ENCODE measurements around the gene C10orf95.
"Not testable (repeated sequence)": the region's sequence is repeated elsewhere in the genome, so short reads cannot be mapped to it uniquely, and the experiment has no call there.

Gene C10orf95, protein sequence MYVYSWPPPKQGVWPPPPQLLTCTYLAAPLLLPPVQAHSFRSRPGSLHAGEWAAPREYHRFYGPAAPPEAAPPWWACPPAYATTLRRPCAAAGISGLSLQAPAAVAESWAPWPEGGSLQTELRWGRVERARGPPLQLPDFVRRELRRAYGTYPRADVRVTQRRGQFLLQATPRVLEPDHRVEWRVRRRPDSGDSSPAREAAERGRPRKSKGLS

GRCh38 chr10:102451105-102451969 lies at the start of gene C10orf95:
C10orf95 (minus strand) TSS chr10:102451543; CDS start chr10:102451093, 450 bp downstream.
- DNase-seq (ENCODE audit: low read depth in 4 of 4, low spot score in 1 of 4), result no peak

DNA sequence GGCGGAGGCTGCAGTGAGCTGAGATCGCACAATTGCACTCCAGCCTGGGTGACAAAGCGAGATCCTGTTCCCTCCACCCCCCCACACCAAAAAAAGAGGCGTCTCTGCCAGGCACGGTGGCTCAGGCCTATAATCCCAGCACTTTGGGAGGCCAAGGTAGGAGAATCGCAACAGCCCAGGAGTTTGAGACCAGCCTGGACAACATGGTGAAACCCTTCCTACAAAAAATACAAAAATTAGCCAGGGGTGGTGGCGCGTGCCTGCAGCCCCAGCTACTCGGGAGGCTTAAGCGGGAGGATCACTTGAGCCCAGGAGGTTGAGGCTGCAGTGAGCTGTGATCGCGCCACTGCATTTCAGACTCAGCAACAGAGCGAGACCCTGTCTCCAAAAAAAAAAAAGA lies 49.3 kb upstream of the C10orf95 start:
- DNase-seq (ENCODE audit: low read depth in 4 of 4, low spot score in 1 of 4), result not testable (repeated sequence)

DNA sequence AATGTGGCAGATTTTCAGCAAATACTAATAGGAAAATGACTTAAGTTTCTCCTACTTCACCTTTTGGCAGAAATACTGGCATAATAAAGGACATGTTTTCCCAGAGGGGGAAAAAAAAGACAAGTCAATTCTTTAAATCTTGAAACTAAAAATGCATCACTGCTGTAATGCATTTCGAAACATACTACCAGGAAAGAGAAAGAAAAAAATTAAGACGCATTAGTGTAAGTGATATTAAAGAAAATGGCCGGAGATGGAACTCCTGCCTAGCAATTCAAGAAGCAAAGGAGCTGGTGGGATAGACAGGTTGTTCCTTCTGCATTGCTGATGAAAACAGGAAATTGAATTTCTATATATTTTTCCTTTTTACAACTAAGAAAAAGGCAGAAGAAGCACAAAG lies 48.0 kb upstream of the C10orf95 start:
- DNase-seq (ENCODE audit: low read depth in 4 of 4, low spot score in 1 of 4), result no peak

GRCh38 chr10:102497545-102497944 lies 46.2 kb upstream of the C10orf95 start:
- DNase-seq (ENCODE audit: low read depth in 4 of 4, low spot score in 1 of 4), result no peak

DNA sequence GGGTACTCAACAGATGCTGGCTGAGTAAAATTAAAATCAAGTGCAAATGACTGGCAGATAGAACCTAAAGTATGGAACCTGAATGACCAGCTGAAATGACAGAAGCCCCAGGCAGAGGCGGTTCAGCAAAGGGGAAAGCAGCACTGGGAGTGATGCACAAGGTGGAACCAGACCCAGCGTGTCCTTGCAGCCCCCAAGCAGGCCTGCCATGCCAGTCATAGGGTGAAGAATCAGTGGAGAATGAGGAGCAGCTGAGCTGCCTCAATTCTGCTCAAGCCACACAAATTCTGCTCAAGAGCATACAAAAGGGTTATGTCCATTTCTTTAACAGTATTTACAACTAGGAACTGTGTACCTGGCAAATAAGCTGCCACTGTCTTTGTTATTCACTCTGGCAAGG lies 42.4 kb upstream of the C10orf95 start:
- no peak for DNase-seq (ENCODE audit: low read depth in 4 of 4, low spot score in 1 of 4)

- no peak for DNase-seq (ENCODE audit: low read depth in 4 of 4, low spot score in 1 of 4)
Observed at GRCh38 chr10:102492983-102493382, 41.6 kb upstream of the C10orf95 start.

DNA sequence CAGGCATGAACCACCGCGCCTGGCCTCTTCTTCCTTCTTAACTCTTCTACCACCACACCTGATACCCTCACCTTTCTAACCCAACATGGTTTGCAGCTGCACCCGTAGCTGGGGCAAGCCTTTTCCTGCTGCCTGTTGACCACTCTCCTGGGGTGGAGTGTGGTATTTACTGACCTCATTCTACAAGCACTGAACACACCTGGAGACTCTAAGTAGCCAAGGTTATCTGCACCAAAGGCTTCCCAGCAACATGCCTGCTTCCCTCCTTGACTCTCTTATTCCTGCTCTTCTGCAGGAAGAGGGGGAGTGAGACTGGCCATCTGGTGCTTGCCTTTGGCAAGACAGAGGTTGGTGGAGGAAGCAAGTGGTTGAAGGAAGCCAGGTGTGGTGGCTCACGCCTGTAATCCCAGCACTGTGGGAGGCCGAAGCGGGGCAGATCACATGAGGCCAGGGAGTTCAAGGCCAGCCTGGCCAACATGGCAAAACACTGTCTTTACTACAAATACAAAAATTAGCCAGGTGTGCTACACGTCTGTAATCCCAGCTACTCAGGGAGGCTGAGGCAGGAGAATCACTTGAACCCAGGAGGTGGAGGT lies 41.1 kb upstream of the C10orf95 start:
- no peak for DNase-seq (ENCODE audit: low read depth in 4 of 4, low spot score in 1 of 4)

DNA sequence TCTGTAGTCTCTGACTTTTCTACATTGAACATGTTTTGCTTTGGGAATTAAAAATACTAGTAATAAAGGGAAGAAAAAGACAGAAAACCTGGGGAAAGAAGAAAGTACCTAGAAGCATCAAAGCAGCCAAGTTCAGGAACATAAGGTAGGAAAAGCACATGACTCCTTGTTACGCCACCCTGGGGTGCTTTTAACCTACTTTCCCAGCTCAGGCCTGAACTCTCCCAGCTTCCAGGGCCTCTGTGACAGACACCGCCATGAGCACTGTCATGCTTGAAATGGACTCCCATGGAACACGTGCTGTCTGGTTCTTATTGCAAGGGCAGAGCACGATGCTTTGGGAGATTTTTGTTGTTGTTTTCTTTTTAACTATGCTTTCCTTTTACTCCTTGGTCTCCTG lies 39.8 kb upstream of the C10orf95 start:
- DNase-seq (ENCODE audit: low read depth in 4 of 4, low spot score in 1 of 4), result no peak

GRCh38 chr10:102485093-102485784 lies 33.9 kb upstream of the C10orf95 start:
- DNase-seq (ENCODE audit: low read depth in 4 of 4, low spot score in 1 of 4), result no peak

DNA sequence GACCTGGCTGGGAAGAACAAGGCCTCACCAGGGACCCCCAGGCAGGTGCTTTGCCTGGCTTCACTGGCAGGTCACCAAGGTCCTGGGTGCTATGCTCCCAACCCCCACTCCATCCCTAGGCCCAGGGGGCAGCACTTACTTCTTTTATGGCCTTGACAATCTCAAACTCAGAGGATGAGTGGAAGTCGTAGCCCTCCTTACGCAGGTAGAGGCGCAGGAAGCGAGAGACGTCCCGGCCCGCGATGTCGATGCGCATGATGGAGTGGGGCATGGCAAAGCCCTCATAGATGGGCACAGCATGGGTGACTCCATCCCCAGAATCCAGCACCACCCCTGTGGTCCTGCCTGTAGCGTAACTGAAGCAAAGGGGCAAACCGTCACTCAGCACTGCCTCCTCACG lies 32.7 kb upstream of the C10orf95 start:
- DNase-seq (ENCODE audit: low read depth in 4 of 4, low spot score in 1 of 4), result no peak

GRCh38 chr10:102480396-102480795 lies 29.1 kb upstream of the C10orf95 start:
- DNase-seq (ENCODE audit: low read depth in 4 of 4, low spot score in 1 of 4), result no peak

DNA sequence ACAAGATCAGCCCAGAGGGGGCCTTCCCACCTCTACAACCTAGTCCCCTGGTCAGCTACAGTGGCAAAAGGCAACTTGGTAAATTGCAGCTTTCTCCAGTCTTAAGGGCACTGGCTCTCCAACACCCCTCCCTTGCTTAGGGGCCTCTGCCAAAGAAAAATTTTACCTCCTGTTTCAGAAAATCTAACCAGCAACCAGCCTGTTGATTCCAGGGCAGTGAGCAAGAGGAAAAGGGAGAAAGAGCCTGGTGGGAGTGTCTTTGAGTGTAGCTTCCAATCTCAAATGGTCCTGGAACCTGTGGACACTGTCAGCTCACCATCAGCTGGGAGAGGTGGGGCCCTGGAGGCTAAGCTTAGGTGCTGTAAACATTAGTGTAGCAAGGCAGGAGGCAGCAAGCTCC lies 28.3 kb upstream of the C10orf95 start:
- no peak for DNase-seq (ENCODE audit: low read depth in 4 of 4, low spot score in 1 of 4)

DNA sequence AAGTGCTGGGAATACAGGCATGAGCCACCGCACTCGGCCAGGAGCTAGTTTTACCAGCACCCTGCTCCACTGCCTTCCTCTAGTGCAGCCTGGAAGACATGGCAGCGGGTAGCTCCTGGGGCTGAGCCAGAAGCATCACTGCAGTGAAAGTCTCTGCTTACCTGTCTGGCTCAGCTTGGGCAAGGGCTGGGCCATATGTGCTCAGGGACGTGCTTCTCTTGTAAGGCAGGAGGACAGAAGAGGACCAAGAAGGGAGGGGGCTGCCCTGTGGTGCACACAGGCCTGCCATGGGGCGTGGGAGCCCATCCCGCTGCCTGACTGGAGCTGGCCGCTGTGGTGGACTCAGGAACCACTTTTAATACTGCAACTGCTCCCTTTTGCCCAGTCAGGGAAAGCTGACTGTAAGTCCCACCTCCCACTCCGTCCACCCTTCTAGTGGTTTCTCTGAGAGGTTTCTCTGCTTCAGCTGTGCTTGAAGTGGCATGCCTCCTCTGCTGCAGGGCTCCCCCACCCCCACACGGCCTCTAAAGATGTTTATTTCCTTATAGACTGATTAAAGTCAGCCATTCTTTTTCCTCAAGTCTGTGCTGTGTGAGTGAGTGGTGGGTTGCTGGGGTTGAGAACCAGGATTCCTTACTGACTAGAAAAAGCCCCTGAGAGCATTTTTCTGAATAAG lies 25.3 kb upstream of the C10orf95 start:
- no peak for DNase-seq (ENCODE audit: low read depth in 4 of 4, low spot score in 1 of 4)

GRCh38 chr10:102475451-102476040 lies 24.2 kb upstream of the C10orf95 start:
- no peak for DNase-seq (ENCODE audit: low read depth in 4 of 4, low spot score in 1 of 4)

DNA sequence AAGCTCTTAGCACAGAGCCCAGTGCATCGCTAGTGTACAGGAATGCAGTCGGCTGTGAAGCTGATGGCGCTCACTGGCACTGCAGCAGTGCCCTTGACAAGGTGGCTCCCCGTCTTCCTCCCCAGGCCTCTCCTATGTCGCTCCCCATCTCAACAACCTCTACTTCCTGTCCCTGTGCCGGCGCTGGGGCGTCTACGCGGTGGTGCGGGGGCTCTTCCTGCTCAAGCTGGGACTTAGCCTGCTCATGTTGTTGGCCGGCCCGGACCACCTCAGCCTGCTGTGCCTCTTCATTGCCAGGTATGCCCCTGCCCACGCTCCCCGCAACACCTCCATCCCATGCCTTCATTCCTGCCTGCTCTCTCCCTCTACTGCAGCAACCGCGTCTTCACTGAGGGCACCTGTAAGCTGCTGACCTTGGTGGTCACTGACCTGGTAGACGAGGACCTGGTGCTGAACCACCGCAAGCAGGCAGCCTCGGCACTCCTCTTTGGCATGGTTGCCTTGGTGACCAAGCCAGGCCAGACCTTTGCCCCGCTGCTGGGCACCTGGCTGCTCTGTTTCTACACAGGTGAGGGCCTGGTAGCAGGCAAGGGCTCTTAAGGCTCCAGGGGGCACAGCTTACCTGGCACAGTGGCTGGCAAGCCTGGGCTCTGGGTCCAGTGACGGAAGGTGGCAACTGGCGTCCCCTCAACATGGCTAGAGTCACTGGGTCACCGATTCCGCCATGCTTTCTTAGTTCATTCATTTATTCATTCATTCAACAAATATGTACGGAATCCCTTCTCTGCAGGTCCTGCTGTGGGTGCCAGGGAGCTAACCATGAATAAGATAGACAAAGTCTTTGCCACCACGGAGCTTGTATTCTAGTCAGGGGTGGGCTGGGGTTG lies 22.3 kb upstream of the C10orf95 start:
- DNase-seq (ENCODE audit: low read depth in 4 of 4, low spot score in 1 of 4), result no peak

DNA sequence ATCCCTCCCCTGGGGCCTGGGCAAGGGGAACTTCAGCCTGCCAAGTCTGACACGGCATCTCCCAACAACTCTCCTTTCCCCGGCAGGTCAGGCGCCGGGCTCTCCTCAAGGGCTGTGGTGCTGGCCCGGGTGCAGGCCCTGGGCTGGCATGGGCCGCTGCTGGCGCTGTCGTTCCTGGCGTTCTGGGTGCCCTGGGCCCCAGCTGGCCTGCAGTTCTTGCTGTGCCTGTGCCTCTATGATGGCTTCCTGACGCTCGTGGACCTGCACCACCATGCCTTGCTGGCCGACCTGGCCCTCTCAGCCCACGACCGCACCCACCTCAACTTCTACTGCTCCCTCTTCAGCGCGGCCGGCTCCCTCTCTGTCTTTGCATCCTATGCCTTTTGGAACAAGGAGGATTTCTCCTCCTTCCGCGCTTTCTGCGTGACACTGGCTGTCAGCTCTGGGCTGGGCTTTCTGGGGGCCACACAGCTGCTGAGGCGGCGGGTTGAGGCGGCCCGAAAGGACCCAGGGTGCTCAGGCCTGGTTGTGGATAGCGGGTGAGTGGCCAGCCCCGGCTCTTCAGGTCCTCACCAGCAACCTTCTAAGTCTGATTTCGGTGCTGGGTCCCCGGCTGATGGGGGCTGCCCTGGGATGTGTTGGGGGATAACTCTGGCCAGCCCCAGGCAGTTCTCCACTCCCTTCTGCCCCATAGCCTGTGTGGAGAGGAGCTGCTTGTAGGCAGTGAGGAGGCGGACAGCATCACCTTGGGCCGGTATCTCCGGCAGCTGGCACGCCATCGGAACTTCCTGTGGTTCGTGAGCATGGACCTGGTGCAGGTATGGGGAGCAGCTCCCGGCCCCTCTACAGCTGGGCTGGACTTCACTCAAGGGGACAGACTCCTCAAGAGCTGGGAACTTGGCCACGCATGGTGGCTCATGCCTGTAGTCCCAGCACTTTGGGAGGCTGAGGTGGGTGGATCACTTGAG lies 19.5 kb upstream of the C10orf95 start:
- no peak for DNase-seq (ENCODE audit: low read depth in 4 of 4, low spot score in 1 of 4)

GRCh38 chr10:102468683-102469082 lies 17.3 kb upstream of the C10orf95 start:
- no peak for DNase-seq (ENCODE audit: low read depth in 4 of 4, low spot score in 1 of 4)

DNA sequence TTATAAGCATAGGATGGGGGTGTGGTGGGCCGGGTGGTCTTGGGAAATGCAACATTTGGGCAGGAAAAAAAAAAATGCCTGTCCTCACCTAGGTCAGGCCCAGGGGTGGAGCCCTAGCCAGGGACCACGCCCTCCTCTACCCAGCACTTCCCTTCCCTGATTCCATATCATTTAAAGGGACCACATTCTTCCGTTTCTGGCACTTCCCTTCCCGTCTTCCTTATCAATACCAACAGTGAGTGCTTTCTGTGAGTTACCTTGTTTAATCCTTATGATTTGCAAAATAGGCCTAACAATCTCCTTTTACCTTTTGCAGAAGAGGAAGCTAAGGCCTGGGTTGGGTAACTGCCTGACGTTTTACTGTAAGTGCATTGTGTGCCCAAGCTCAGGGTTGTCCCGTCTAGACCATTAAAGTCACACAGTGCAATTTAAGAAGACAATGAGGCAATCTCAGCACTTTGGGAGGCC lies 16.7 kb upstream of the C10orf95 start:
- no peak for DNase-seq (ENCODE audit: low read depth in 4 of 4, low spot score in 1 of 4)
